ENCODE data around the gene FLCN. TPM values are rescaled to one million over a fixed set of nuclear protein-coding genes. Genes with fewer than 3 reads are reported as not detected.

FLCN gene
- total RNA-seq, 1 donor = 67.3 TPM

- no peak overlapping the region for H3K4me3 ChIP-seq (ENCODE audit: low read depth, low read length)
- TF ChIP-seq, protein P1, sequence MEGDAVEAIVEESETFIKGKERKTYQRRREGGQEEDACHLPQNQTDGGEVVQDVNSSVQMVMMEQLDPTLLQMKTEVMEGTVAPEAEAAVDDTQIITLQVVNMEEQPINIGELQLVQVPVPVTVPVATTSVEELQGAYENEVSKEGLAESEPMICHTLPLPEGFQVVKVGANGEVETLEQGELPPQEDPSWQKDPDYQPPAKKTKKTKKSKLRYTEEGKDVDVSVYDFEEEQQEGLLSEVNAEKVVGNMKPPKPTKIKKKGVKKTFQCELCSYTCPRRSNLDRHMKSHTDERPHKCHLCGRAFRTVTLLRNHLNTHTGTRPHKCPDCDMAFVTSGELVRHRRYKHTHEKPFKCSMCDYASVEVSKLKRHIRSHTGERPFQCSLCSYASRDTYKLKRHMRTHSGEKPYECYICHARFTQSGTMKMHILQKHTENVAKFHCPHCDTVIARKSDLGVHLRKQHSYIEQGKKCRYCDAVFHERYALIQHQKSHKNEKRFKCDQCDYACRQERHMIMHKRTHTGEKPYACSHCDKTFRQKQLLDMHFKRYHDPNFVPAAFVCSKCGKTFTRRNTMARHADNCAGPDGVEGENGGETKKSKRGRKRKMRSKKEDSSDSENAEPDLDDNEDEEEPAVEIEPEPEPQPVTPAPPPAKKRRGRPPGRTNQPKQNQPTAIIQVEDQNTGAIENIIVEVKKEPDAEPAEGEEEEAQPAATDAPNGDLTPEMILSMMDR (IDR thresholded peaks at IDR 0.05; ENCODE audit: insufficient read depth, low read length) = no peak
- DNase-seq (ENCODE audit: low read depth) = no peak
These were observed 8.3 kb downstream of the FLCN start for GRCh38 chr17:17228521-17229279.

GRCh38 chr17:17227608-17228520 is 9.1 kb downstream of the FLCN start:
- DNase-seq (ENCODE audit: low read depth) = no peak
- TF ChIP-seq, protein P1 (IDR thresholded peaks at IDR 0.05; ENCODE audit: insufficient read depth, low read length) = no peak
- H3K4me3 ChIP-seq (ENCODE audit: low read depth, low read length) = no peak overlapping the region

GRCh38 chr17:17226451-17227265 is 10.3 kb downstream of the FLCN start:
- H3K4me3 ChIP-seq (ENCODE audit: low read depth, low read length) = no peak overlapping the region
- DNase-seq (ENCODE audit: low read depth) = no peak
- TF ChIP-seq, protein P1 (IDR thresholded peaks at IDR 0.05; ENCODE audit: insufficient read depth, low read length) = no peak

DNA sequence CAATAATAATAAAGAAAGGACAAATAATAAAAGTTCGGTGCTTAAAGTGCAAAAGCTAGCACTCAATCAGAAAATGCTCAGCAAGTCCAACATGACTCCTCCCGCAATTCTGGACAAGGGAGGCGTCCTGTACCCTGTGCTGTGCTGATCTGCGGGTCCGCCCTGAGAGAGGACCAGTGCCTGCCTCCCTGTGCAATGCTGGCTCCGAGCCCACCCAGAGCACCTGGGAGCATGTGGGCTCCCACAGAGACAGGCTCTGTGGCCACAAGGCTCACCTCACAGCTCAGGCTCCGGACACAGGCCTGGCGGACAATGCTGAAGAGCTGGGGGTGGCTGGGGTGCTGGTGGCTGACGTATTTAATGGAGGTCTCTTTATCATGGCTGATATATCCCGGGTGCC is 11.1 kb downstream of the FLCN start:
- no peak overlapping the region for H3K4me3 ChIP-seq (ENCODE audit: low read depth, low read length)
- DNase-seq (ENCODE audit: low read depth) = no peak
- TF ChIP-seq, protein P1 (IDR thresholded peaks at IDR 0.05; ENCODE audit: insufficient read depth, low read length) = no peak

GRCh38 chr17:17224137-17224536 is 12.8 kb downstream of the FLCN start:
- no peak for DNase-seq (ENCODE audit: low read depth)
- TF ChIP-seq, protein P1 (IDR thresholded peaks at IDR 0.05; ENCODE audit: insufficient read depth, low read length) = no peak

DNA sequence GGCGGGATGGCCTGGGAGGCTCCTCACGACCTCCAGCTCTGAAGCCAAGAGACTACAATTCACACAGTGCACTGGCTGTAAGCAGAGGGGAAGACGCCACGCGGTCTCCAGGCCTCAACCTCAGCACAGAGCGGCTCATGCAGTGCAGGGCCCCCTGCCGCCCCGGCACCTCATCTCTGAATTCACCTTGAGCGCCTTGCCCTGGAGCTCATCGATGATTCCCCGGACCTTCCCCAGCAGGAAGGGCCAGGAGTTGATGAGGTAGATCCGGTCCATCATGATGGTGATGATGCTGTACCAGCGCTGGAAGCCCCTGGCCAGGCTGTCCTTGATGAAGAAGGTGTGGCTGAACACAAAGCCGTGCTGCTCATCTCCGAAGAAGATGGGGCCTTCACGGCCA is 13.2 kb downstream of the FLCN start:
- DNase-seq (ENCODE audit: low read depth) = no peak

More at GRCh38 chr17:17224137-17224536, 12.8 kb downstream of the FLCN start:
- H3K4me3 ChIP-seq (ENCODE audit: low read depth, low read length) = no peak overlapping the region

More for the DNA sequence above, 13.2 kb downstream of the FLCN start:
- TF ChIP-seq, protein P1 (IDR thresholded peaks at IDR 0.05; ENCODE audit: insufficient read depth, low read length) = no peak
- H3K4me3 ChIP-seq (ENCODE audit: low read depth, low read length) = no peak overlapping the region

Measured in fibroblast of the aortic adventitia (primary cell).